ELF-1 (cell line): ENCODE measurements around the gene CCDC183.
A peak's percentile ranks its signal among the peaks of the same experiment; 100 is the strongest.
"Not testable (repeated sequence)": the region's sequence is repeated elsewhere in the genome, so short reads cannot be mapped to it uniquely, and the experiment has no call there.

ENCODE experiments used
- DNase-seq: peaks from one replicate; pipeline ENCODE4 v3.0.0-alpha.2; 2016; ENCODE audit warnings: low read depth, low spot score

Gene CCDC183

DNA sequence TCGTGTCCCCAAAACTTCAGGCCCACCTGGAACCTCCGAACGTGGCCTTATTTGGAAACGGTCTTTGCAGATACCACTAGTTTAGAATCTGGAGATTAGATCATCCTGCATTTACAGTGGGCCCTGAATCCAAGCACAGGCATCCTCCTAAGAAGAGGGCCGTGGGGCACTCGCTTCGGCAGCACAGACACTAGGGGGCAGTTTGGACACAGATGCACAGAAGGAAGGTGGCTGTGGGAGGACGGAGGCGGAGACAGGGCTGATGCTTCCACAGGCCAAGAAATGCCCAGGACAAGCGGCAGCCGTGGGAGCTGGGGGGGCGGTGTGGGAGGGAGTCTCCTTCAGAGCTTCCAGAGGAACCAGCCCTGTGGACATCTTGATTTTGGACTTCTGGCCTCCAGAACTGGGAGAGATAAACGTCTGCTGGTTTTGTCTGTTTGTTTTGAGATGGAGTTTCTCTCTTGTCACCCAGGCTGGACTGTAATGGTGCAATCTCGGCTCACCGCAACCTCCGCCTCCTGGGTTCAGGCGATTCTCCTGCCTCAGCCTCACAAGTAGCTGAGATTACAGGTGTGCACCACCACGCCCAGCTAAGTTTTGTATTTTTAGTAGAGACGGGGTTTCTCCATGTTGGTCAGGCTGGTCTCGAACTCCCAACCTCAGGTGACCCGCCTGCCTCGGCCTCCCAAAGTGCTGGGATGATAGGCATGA is 35.1 kb upstream of the CCDC183 start:
- peak; percentile 73 for DNase-seq

DNA sequence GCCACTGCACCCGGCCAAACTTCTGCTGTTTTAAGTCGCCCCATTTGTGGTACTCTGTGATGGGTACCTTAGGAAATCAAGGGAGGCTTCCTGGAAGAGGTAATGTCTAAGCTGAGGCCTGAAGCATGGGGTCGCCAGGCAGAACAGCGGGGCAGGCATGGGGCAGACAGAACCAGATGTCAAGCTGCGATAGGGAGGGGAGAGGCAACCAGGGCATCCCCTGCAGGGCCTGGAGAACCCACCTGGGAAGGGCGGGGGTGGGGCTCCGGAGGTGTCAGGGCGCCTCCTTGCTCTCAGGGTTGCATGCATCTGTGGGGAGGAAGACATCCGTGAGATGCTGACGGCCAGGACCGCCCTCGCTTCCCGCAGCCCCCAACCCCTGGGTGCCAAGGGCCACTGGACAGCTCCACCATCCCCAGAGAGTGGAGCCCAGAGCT is 34.6 kb upstream of the CCDC183 start:
- DNase-seq, result no peak

- DNase-seq, result peak; percentile 43
These were observed 33.9 kb upstream of the CCDC183 start for GRCh38 chr9:136762221-136762691.

- DNase-seq, result peak; percentile 96
These were observed 33.1 kb upstream of the CCDC183 start for GRCh38 chr9:136762915-136763648.

DNA sequence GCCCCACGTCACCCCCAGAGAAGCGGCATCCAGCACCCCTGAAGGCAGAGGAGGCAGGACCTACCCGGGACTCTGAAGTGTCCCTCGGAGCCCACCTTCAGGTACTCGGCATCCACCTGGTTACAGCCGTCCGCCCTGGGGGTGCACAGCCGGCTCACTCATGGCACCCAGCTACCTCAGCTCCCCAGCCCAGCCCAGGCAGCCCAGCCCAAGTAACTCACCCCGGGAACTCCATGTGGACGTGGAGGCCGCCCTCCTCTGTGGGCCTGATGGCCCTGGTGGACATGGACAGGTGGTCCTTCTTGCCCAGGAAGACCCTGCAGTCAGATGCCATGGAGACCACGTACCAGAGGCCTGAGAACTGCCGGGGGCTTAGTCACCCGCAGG is 32.5 kb upstream of the CCDC183 start:
- DNase-seq, result no peak

DNA sequence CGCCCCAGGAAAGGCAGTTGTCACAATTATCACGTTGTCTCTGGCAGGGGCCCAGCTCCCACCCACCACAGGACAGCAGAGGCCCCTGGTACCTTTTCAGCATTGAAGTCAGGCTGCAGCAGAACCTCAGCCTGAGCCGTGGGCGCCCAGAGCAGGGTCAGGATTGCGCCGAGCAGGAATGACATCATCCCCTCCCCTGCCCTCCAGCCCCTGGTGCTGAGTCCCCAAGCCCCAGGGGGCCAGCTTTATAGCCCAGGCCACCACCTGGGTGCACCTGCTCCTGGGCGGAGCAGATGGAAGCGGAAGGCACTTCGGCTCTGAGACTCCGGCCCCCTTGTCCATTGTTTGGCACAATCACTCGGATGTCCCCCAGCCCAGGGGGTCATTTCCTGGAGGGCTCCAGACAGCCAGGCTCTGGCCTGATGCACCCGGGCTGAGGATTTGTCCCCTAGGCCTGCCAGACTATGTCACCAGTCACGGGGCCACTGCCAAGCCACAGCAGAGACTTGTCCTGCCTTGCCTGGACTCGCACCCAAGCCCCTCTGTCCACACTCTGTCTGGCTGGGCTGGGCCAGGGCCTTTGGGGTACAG is 31.7 kb upstream of the CCDC183 start, which contains the start of gene LCN15:
TSS of gene LCN15 (minus strand) at position 218 of the 591 bp plus-strand sequence. CDS start at position 188, 30 bp downstream.
- DNase-seq, result peak; percentile 46

DNA sequence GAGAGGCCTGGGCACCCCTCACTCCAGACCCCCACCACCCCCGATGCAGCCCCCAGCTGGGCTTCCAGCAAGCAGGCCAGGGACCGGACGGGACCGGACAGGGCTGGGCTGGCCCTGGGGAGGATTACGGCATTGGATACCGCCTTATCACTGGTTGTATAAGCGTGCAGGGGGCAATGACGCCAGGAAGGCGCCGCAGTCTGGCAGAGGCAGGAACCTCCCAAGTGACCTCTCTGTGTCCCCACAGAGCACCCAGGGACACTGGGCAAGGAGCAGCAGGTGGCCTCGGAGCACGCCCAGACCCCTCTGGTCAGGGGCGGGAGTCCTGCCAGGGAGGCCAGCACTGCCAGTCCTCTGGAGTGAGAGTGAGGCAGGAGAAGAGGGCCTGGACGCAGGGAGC is 31.1 kb upstream of the CCDC183 start:
- no peak for DNase-seq

GRCh38 chr9:136765745-136766409 is 30.3 kb upstream of the CCDC183 start:
- DNase-seq, result not testable (repeated sequence)

- peak; percentile 70 for DNase-seq
These were observed 29.6 kb upstream of the CCDC183 start for GRCh38 chr9:136766410-136767120.

DNA sequence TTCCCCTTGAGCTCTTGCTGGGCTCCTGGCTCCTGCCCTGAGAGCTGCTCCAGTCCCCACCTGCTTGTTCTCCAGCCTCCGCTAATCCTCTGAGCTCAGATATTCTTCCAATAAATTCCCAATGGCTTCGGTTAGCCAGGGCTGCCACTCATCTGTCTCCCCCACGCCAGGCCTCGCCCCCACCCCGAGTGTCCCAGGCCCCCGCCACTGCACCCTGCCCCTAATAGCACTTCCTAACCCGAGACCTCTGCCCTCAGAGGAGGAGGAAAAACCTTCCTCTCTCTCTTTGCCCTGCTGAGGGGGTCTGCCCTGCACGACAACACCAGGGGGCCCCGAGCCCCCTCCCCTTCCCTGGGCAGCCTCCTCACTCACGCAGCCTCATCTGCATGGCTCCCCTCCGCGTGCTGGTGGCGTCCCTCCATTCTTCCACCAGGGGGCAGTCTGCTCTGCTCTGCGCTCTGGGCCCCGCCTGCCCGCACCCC is 26.4 kb upstream of the CCDC183 start:
- peak; percentile 71 for DNase-seq

GRCh38 chr9:136771907-136772415 is 24.2 kb upstream of the CCDC183 start:
- no peak for DNase-seq

- peak; percentile 78 for DNase-seq
These were observed 22.6 kb upstream of the CCDC183 start for GRCh38 chr9:136773386-136774044.

GRCh38 chr9:136774416-136775045 is 21.6 kb upstream of the CCDC183 start:
- no peak for DNase-seq

DNA sequence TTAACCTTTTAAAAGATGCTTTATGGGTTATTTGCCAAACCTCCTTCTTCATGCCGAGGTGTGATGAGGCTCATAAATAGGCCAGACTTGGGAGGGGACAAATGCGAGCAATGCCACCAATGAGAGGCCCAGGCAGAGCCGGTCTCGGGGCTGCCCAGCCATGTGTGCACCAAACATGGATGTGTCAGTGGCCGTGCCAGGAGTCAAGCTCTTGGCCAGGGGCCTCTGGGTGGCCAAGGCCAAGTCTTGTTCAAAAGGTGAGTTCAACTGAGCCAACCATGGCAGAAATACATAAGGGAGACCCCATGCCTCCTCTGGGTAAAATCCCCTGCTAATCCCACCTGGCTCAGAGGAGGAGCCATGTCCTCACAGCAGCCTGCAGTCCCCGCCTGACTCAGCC is 20.9 kb upstream of the CCDC183 start:
- no peak for DNase-seq

DNA sequence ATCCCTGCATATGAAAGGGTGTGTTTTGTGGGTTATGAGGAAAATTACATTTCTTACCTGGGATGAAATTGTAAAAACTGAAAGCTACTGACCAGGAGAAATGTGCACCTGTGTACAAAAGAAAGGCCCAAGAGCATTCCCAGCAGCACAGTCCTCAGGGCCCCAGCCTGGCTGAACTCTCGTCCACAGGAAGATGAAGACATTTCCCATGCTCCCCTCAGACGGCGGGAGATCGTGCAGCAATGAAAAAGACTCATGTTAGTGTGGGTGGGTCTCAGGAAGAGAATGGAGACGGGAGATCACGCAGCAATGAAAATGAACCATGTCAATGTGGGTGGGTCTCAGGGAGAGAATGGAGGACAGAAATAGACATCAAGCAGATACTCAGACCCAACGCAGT is 19.2 kb upstream of the CCDC183 start:
- no peak for DNase-seq

- peak; percentile 34 for DNase-seq
These were observed 18.8 kb upstream of the CCDC183 start for GRCh38 chr9:136777359-136777758.

DNA sequence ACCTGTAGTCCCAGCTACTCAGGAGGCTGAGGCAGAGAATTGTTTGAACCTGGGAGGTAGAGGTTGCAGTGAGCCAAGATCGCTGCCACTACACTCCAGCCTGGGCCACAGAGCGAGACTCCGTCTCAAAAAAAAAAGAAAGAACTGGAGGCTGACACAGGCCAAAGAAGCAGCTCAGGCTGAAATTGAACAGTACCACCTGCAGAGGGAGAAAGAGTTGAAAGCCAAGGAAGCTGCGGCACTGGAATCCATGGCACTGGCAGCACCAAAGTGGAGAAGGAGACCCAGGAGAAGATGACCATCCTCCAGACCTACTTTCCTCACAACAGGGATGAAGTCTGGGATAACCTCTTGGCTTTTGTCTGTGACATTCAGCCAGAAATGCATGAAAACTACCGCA is 16.3 kb upstream of the CCDC183 start:
- DNase-seq, result no peak

GRCh38 chr9:136782452-136782851 is 13.7 kb upstream of the CCDC183 start:
- DNase-seq, result no peak

- no peak for DNase-seq
These were observed 11.7 kb upstream of the CCDC183 start for GRCh38 chr9:136784249-136784996.
